DMS 273 treated with DMSO at 0.1 percent for 48 hours (cell line): ENCODE measurements around the gene DGKI.
"Not testable (repeated sequence)": the region's sequence is repeated elsewhere in the genome, so short reads cannot be mapped to it uniquely, and the experiment has no call there.

Experiments
- DNase-seq: peaks from one replicate; lab custom pipeline; 2025; lab: John Stamatoyannopoulos, UW

Gene DGKI

DNA sequence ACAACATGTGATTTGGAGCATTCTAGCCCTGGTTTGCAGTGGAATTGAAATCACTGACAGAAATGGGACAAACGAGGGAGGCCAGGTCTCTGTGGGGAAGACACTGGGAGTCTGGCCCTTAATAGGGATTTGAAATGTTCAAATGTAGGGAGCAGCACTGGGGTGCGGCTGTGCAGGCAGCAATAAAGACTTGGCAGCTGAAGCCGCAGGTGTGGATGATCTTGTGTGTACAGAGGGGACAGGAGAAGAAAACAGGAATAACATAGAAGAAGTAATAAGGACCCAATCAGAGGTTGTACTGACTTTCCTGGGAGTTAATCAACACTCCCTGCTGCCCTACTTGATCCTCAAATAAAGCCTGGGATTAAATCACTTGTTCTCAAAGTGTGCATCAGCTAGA lies 375.6 kb downstream of the DGKI start:
- no peak for DNase-seq

DNA sequence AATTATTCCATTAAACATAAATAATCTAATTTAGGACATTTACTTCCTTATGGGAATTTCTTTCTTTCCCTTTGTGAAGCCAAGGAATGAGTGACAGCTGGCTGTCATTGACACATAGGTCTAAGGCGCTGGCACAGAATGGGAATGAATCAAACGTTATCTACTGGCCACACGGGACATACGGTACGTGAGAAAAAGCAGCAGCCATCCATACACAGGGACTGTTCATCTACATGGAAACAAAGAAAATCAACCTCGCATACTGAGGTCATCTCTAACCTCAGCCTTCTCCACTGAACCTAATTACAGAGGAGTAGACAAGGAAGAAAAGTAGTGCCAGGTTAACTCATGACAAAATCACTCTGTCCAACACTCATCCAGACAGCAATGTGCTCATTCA lies 376.9 kb downstream of the DGKI start:
- DNase-seq: no peak

DNA sequence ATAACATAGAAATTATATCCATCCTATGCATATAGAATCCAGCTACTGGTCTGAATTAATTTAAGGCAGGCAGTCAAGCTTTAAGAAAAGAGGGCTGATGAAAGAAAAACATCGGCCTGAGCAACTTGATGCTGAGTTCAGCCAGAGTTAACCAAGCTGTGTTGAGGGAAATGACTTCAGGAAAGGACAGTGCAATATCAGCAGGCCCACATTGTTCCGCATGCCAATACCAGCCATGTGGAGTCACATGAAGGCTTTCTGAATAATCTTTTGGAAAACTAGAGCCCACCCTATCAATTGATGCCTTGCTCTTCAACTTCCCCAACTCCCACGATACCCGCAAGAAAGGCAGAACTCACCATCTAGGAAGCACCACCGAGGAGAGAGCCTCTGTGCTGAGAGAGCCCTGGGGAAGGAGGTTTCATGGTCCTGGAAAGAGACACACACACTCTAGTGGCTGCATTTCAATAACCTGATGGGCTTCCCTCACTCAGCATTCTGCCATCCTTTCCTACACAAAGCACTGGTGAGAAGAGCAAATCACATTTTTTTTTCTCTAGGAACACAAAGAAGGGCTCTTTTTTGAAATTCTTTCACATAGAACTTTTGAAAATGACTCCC lies 377.5 kb downstream of the DGKI start:
- no peak for DNase-seq

DNA sequence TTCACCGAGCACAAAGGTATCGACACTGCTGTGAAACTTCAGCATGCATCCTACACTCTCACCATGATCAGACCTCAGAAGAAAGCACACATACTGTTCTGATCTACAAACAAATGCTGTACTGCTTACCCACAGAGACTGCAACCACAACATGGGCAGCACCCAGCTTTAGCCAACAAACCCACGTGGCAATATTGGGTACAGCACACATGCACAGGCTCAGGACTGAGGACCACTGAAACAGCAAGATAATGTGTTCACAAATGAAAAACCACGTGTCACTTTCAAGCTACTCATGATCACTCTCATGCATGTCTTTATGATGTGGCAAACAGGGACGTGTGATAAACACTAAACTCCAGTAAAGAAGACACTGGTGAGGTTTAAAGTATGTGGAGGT lies 383.9 kb downstream of the DGKI start:
- DNase-seq: no peak

DNA sequence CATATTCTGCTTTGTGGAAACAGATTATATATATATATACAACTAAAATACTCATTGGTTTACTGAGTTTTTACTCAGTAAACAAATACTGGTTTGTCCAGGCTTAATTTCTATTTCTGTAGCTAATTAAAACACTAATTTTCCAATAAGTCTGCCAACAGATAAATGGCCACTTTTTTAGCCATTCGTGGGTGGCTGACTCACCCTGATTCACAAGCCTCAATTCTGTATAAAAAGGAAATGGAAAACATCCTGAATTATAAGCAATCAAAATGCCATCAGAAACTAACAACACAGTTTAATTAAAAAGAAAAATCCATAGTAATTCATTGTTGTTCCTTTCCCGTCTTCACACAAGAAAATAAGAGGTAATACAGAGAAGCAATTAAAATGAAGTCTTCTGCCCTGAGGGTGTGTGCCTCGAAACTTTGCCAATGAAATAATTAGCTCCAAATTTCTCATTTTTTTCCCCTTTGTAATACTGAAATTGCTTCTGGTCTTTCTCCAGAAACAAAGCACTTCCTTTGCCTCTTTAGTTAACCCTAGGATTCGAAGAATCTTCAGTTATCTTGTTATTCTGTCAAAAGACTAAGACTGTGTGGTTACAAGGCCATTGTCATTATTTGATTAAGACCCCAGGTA lies 384.6 kb downstream of the DGKI start:
- no peak for DNase-seq

DNA sequence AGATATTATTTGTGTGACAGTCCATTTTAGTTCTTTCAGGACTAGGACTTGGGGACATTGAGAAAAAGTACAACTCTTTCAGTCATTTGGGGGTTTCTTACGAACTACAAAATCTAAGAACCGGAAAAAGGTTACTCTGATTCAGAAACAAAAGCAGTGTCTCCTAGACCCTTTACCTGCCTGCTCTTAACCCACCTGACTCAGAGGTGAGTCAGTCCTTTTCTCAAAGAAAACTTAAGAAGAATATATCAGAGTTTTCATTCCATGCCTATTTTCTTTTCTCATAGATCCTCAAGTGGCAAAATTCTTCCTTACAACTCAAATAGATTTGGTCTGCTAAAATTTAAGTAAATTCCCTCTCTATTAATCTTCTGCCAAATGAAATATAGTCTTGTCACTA lies 388.4 kb downstream of the DGKI start:
- no peak for DNase-seq

DNA sequence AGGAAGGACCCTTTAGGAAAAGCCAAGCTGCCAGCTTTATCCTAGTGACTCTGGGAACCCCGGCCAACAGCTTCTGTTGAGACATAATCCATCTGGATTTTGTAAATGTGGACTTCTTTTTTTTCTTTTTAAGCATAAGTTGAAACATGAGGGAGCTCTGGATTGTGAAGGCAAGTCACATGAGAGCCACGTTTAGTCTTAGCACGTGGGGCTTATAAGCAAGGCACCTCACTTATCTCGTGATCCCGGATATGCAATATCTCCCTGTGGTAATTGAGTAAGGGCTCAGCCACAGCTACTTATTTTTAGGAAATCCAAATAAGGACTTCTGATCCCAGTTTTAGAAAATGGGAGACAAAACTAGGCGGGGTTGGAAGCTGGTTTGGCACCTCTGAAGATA lies 392.0 kb downstream of the DGKI start:
- DNase-seq: no peak

DNA sequence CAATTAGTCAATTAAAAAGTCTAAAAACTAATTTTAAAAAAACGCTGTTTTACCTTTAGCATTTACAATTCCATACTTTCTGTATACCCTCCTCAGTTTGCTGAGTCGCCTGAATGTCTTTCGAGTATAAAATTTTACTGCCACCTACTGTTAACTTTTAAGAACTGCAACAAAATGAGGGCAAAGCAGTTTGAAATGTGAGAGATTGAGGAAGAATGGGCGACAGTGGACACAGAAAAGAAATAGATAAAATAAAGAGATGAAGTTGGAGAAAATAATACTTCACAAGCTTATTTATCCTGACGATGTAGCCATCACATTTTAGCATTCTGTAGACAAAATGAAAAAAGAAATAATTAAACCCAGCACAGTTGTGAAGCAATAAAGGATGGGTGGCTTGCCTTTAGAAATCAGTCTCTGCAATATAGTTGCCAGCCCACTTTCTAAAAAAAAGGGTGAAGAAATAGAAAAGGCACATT lies 392.5 kb downstream of the DGKI start:
- no peak for DNase-seq

DNA sequence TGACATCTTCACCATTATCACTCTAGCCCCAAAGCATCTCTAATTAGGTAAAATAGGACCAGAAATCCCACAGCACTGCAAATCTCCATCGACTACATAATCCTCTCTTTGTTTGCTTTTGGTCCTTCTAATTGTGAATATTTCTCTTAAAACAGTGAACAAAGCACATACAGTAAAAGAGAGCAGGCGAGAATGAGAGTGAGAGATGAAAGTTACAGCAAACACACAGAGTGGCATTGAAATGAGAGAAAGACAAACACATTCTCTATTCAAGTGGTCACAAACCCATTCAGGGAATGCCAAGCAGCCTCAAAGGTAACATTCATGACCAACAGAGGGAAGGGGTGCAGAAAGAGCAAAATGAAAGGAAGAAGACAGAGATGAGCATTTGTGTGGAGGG lies 393.4 kb downstream of the DGKI start:
- no peak for DNase-seq

DNA sequence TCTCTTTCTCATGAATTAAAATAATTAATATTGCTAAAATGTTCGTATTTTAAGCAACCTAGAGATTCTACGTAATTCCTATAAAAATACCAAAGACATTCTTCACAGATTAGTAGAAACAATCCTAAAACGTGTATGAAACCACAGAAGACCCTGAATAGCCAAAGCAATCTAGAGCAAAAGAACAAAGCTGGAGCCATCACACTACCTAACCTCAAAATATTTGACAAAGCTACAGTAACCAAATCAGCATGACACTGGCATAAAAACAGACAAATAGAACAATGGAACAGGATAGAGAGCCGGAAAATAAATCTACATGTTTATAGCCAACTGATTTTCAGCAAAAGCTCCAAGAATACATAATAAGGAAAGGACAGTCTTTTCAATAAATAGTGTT lies 397.8 kb downstream of the DGKI start:
- no peak for DNase-seq

DNA sequence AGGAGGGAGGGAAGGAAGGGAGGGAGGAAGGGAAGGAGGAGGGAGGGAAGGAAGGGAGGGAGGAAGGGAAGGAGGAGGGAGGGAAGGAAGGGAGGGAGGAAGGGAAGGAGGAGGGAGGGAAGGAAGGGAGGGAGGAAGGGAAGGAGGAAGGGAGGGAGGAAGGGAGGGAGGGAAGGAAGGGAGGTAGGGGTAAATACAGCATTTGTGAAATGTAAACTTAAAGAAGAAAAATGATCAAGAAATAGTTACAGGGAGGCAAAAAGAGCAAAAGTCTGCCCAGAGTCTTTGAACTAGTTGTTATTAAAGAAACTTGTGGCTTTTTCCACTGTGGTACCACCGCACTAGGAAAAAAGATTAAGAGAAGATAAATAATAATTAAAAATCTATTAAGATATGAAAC lies 398.2 kb downstream of the DGKI start:
- not testable (repeated sequence) for DNase-seq

DNA sequence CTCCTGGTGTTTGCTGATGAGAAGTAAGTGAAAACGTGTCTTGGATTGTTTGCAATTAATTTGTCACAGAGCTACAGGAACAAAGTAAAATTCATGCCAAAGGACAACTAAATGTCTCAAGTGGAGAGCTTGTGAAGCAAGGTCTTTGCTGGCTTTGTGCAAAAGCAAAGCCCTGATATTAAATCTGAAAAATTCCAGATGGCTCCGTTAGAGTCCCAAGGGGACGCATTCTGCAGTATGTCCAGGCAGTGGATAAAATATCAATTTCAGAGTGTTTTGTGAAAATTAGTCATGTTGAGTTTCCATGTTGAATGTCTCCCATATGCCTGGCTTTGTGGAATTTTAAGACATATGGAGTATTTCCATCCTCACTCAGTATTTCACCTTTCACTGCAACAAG lies 400.7 kb downstream of the DGKI start:
- DNase-seq: no peak

DNA sequence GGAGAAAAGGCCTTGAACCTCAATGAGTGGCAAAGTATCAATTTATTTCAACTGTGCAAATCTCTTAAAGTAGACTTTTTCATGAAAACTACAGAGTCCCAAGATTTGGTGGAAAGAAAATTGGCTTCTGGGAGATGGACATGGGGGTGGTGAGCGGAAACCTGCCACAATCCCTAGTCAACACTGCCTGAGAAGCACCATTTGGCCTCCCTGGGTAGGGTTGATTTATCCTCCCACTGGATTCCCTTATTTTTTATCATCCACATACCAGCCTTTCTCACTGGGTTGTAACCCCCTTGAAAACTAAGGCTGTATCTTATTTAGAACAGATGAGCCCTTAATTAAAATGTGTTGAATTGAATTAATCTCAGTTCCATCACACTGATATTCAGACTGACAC lies 401.5 kb downstream of the DGKI start:
- no peak for DNase-seq

DNA sequence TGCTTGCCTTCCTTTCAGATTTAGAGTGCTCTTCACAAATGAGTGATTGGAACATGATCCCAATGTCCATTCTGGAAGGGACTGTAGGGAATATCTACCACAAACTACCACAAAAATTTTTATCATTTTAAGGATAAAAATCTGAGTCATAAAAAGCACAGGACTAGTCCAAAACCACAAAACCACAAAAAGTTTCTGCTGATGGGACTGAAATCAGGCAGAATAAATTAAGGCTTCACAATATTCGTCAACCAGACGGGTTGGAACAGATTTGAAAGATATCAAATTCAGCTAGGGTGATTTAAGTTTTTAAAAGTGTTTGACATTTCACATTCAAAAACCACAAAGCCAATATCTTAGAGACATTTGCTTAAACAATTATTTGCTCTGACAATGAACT lies 403.2 kb downstream of the DGKI start:
- DNase-seq: no peak

DNA sequence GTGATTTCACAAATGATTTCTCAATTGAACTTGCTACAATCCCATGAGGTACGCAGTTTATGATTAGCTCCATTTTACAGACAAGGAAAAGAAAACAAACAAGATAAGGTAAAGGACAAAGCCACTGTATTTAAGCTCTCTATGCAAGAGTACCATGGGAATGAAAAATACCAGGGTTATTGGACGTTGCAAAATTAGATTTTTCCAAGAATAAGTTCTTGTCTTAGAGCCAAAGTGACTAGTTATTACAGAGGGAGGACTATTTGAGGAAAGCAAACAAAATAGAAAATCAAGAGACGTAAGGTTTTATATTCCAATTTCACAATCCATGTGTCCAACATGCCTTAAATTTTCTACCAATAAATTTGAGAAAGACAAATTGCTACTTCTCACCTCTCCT lies 405.3 kb downstream of the DGKI start:
- DNase-seq: no peak

DNA sequence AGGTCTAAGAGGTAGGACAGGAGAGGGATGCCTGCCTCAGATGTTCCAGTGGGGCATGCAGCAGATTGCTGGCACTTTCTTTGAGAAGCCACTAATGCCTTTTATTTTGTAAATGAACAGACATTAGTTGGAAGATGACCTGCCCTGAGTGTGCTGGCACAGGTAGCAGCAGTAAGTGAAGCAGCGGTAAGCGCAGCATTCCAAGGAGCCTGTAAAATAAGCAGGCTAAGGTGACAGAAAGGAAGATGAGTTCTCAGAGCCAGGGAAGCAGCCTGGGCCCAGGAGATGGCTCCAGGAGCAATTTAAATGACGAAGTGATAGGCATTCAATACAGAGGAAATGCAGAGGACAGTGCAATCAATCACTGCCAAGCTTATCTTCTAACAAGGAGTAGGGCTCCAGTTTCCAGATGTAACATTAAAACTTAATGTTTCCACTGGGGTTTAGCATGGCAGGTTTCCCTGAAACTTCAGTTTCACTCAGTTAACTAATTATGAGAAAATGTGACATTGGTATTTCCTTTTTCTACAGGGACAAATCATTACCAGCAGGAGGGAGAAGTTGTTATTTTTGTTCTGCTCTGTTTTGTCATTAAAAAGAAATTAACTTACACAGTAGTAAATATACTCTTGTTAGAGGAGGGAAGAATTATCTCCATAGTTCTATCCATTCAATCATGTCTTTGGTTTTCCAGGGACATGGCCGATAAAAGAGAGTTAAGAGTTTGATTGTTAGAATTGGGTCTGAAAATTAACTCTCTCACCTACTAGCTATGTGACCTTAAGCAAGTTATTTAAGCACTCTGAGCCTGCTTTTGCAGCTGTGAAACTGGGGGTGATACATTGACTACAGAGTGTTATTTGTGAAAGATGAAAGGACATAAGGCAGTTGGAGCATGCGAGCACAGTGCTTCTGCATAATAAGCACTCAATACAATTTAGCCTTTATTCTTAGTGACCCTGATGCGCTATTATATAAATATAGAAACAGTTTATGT lies 406.6 kb downstream of the DGKI start:
- no peak for DNase-seq

DNA sequence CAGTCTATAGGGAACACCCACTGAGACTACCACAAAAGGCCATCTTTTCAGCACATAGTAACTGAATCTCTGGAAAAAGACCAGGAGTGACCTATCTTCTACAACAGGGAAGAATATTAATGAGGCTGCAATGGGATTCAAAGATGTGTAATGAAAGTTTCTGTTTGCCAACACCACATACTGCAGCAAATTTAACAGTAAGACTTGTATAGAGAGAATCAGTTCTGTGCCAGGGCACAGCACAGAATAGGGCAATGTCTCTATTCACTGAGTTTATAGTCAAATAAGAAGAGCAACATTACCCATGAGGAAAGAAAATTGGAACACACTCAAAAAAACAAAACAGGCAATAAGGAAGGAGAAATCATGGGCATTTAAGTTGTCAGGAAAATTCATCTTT lies 411.8 kb downstream of the DGKI start:
- DNase-seq: no peak

DNA sequence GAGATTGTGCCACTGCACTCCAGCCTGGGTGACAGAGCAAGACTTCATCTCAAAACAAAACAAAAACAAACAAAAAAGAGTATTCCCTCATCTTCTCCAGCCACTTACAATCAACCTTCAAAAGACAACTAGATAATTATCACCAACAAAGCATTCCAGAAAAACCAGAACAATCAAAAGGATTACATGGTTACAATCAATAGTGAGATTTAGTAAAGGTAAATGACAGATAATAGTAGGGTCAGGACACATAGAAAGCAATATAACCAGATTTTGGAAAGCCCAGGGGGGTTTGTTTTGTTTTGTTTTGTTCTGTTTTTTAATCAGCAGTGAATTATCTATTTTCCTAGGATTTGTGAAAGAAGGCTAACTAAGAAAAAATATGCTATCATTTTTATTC lies 412.2 kb downstream of the DGKI start:
- DNase-seq: no peak

DNA sequence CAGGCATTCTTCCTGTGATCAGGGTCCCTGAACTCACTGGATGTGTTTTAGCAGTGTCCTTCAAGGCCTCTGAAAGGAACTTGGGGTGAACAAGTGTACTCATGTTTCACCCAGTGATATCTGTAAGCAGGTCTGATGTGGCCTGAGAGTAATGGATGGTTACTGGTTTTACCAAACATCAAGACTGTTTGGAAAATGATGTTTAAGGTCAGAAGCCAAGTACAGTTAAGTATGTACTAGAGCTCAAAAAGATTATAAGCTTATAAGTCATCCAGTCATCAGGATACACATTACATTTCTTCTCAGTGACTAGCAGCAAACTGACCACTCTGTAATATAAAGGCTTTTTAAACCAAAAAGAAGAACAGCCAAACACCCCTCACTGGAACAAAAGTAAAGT lies 423.5 kb downstream of the DGKI start:
- DNase-seq: no peak

DNA sequence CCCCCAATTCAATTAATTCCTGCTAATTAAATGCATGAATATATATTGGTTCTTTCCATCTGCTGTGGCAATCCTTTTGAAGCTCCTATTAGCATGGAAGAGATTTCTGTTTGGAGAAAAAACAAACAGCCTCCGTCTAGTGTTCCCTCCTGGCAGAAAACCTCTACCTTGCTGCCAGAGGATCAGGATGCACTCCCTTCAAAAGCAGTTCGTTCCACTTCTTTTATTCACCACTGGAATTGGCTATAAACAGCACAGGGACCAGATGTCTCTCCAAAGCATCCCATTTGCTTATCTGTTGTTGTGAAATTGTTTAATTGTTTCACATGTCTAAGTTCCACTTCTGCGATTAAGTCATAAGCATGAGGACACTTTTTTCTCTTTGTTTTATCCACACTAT lies 425.4 kb downstream of the DGKI start:
- no peak for DNase-seq

DNA sequence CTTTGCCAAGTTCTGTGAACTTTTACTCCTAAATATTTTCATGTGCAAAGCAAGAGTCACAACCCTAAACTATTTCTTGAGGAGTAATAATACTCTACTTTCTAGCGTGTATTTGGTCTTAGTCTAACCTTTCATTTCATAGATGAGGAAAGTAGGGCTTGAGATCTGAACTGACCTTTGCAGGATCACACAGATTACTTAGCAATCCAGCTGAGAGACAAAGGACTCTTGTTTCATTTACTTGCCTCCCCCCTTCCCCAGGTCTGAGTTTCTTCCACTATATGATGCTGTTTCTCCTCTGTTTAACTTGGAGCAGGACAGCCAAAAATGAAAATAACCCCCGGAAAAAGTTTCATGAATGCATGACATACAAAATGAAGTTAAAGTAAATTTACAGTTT lies 427.9 kb downstream of the DGKI start:
- no peak for DNase-seq

DNA sequence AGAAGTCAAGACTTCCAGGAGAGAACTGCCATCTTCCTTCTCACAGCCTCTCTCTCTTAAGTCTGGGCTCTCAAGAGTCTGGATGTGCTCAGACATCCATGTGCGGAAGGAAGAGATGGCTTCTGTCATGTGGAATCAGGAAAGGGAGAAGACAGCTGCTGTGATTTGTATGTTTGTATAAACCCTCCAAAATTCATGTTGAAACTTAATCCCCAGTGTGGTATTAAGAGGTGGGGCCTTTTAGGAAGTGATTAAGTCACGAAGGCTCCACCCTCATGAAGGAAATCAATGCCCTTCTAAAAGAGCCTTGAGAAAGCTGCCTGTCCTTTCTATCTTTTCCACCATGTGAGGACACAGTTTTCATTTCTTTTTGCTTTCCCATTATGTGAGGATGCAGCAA lies 429.3 kb downstream of the DGKI start:
- DNase-seq: no peak

DNA sequence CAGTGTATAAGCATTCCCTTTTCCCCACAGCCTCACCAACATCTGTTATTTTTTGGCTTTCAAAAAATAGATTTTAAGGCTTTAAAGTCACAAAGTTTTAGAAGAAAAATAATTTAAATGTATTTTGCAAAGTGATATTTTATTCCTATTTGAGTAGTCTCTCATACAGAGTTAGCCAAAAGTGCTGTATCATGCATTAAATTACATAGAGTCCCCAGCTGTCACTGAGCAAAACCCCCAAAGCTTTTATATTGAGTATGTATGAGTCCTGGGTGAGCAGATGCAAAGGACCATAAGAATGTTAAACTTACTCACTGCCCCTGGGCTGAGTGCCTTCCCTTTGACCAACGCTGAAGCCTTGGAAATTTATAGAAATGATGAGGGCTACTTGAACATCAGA lies 432.9 kb downstream of the DGKI start:
- no peak for DNase-seq
